GM23338 (cell line): Measurements from ENCODE around the gene MAN2B2. TPM values are rescaled to one million over a fixed set of nuclear protein-coding genes. Genes with fewer than 3 reads are reported as not detected.

Source experiments
- ATAC-seq: fragments of 200-7000 bp; cut with Tn5 transposase; 3 replicates; pipeline ENCODE4 v1.9.1; 2020
- DNase-seq: peaks from one replicate; pipeline ENCODE4 v3.0.0-alpha.2; 2015; ENCODE audit warnings: low spot score
- H2AFZ ChIP-seq: fragments of 200-600 bp; sonication (generic); 2 replicates; pipeline ENCODE4 v1.8.0; 2016; ENCODE audit warnings: antibody characterized with exemption, mild to moderate bottlenecking, moderate library complexity
- H3F3A ChIP-seq: fragments of 200-600 bp; sonication (generic); replicated peaks from 2 replicates; pipeline ENCODE4 v1.8.0; 2017; ENCODE audit warnings: antibody characterized with exemption, mixed run types, low read depth
- H3K27ac ChIP-seq: fragments of 200-600 bp; sonication (generic); 2 replicates; pipeline ENCODE4 v1.6.1; 2016; ENCODE audit warnings: low read depth
- H3K27me3 ChIP-seq: fragments of 200-600 bp; sonication (generic); 2 replicates; pipeline ENCODE4 v1.8.0; 2016; ENCODE audit warnings: mild to moderate bottlenecking, mixed run types, moderate library complexity; ENCODE audit not compliant: insufficient read depth
- H3K36me3 ChIP-seq: fragments of 200-600 bp; sonication (generic); 2 replicates; pipeline ENCODE4 v1.8.0; 2016; ENCODE audit warnings: mild to moderate bottlenecking; ENCODE audit not compliant: insufficient read depth
- H3K4me1 ChIP-seq: fragments of 200-600 bp; sonication (generic); 2 replicates; pipeline ENCODE4 v1.8.0; 2016; ENCODE audit warnings: mild to moderate bottlenecking, moderate library complexity; ENCODE audit not compliant: insufficient read depth
- H3K4me2 ChIP-seq: fragments of 200-600 bp; sonication (generic); 2 replicates; pipeline ENCODE4 v1.7.1; 2017; ENCODE audit warnings: mixed run types
- H3K4me3 ChIP-seq: fragments of 200-600 bp; sonication (generic); 2 replicates; pipeline ENCODE4 v1.6.1; 2016; ENCODE audit warnings: mixed run types
- H3K79me2 ChIP-seq: fragments of 200-600 bp; sonication (generic); replicated peaks from 2 replicates; pipeline ENCODE4 v1.8.0; 2017; ENCODE audit warnings: mild to moderate bottlenecking; ENCODE audit not compliant: insufficient read depth
- H3K9me2 ChIP-seq: fragments of 200-600 bp; sonication (generic); 2 replicates; pipeline ENCODE4 v1.8.0; 2017; ENCODE audit not compliant: insufficient read depth
- H4K20me1 ChIP-seq: fragments of 200-600 bp; sonication (generic); replicated peaks from 2 replicates; pipeline ENCODE4 v1.8.0; 2017; ENCODE audit warnings: mild to moderate bottlenecking; ENCODE audit not compliant: insufficient read depth
- H3K27ac Mint-ChIP-seq: 2 replicates; pipeline ENCODE4 v1.8.0; 2020; ENCODE audit warnings: inconsistent platforms, mild to moderate bottlenecking, moderate library complexity, mixed read lengths
- H3K27me3 Mint-ChIP-seq: 3 replicates; pipeline ENCODE4 v1.8.0; 2022; ENCODE audit warnings: low read depth, mild to moderate bottlenecking, moderate library complexity, mixed read lengths, inconsistent platforms; ENCODE audit not compliant: insufficient read depth, poor library complexity
- H3K36me3 Mint-ChIP-seq: 3 replicates; pipeline ENCODE4 v1.8.0; 2021; ENCODE audit warnings: low read depth, mild to moderate bottlenecking, inconsistent platforms, moderate library complexity, mixed read lengths
- H3K4me1 Mint-ChIP-seq: 3 replicates; pipeline ENCODE4 v1.8.0; 2020; ENCODE audit warnings: mild to moderate bottlenecking, inconsistent platforms, mixed read lengths
- H3K4me3 Mint-ChIP-seq: 3 replicates; pipeline ENCODE4 v1.8.0; 2021; ENCODE audit warnings: moderate library complexity, mild to moderate bottlenecking, inconsistent platforms, mixed read lengths
- H3K9me3 Mint-ChIP-seq: 3 replicates; pipeline ENCODE4 v1.8.0; 2020; ENCODE audit warnings: moderate library complexity, mild to moderate bottlenecking, inconsistent platforms, mixed read lengths
- polyA plus RNA-seq: library from polyadenylated mRNA; unstranded; fragments of >200 nt; fragmentation: Nextera tagmentation; extraction: Ambion mirVana; gene quantifications from 2 replicates; pipeline ENCODE4 v1.2.1, GENCODE V29; 2016
- total RNA-seq: library from RNA; depleted of rRNA; stranded (reverse); fragments of >200 nt; shearing (Covaris generic); gene quantifications from 2 replicates; pipeline ENCODE4 v1.2.3, GENCODE V29; 2014
- TF ChIP-seq, protein P1 (sequence below): IDR thresholded peaks from 2 replicates; pipeline ENCODE4 v1.6.1; 2016; ENCODE audit warnings: antibody characterized with exemption
- TF ChIP-seq, protein P2 (sequence below), 2 experiments: fragments of 200-600 bp in 1 of 2; sonication (generic) in 1 of 2; conservative IDR thresholded peaks; 2 replicates each; pipeline versions ENCODE4 v1.5.1 to v1.6.1; 2016 to 2017; ENCODE audit warnings: antibody characterized with exemption in 2 of 2, low read depth in 2 of 2, mild to moderate bottlenecking in 2 of 2, moderate library complexity in 1 of 2
- TF ChIP-seq, protein P3 (sequence below): fragments of 250-450 bp; sonication (Bioruptor Pico); IDR thresholded peaks from 2 replicates; pipeline ENCODE4 v1.5.0; 2020; ENCODE audit warnings: mild to moderate bottlenecking, moderate library complexity

The MAN2B2 gene
- total and polyA plus RNA-seq, 2 experiments from 2014 or later = 1.6 to 6.9 TPM

DNA sequence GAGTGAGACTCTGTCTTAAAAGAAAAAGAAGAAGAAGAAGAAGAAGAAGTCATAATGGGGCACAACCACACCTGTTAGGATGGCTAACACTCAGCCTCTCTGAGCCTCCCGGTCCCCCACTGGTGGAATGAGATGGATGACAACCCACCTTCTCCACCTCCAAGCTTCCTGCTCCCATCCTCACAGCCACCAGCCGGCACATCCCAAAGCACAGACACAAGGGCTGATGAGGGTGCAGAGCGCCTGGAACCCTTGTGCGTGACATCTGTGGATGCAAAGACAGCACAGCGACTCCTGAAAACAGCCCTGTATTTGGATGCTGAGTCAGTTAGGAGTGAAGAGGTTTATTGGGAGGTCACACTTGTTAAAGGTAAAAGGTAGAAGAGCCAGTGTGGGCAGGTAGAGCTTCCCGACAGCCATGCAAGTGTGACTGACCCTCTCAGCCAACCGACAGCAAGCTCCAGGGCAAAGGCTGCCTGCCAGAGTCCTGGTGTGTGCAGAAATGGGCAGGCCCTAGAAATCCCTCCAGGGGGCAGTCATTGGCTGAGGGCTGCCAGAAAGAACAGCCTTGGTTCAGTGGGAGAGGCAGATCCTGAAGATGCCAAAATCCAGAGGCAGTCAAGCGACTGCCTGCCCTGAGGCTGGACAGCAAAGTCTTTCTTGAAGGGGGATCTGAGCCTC is 26.6 kb upstream of the MAN2B2 start:
- Histone ChIP-seq H3K9me2 (no peaks in the 10 kb centered on the region), H3F3A (no peaks in the 10 kb centered on the region), H3K4me3 (no peak overlapping the region), H3K27ac (no peak overlapping the region), H4K20me1 (no peaks in the 10 kb centered on the region), H3K79me2 (no peaks in the 10 kb centered on the region), H3K4me1 (no peaks in the 10 kb centered on the region), H3K36me3 (no peaks in the 10 kb centered on the region), H3K27me3 (no peaks in the 10 kb centered on the region), H3K4me2 (no peak overlapping the region), H2AFZ (no peak overlapping the region)
- H3K4me3 Mint-ChIP-seq = no peak overlapping the region
- peaks cover 9% of the 10 kb centered on the region; the same call in 2 of the 3 replicates for H3K9me3 Mint-ChIP-seq
- H3K27ac Mint-ChIP-seq = no peak overlapping the region
- TF ChIP-seq, protein P1, sequence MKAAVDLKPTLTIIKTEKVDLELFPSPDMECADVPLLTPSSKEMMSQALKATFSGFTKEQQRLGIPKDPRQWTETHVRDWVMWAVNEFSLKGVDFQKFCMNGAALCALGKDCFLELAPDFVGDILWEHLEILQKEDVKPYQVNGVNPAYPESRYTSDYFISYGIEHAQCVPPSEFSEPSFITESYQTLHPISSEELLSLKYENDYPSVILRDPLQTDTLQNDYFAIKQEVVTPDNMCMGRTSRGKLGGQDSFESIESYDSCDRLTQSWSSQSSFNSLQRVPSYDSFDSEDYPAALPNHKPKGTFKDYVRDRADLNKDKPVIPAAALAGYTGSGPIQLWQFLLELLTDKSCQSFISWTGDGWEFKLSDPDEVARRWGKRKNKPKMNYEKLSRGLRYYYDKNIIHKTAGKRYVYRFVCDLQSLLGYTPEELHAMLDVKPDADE = no peak
- TF ChIP-seq, protein P2, sequence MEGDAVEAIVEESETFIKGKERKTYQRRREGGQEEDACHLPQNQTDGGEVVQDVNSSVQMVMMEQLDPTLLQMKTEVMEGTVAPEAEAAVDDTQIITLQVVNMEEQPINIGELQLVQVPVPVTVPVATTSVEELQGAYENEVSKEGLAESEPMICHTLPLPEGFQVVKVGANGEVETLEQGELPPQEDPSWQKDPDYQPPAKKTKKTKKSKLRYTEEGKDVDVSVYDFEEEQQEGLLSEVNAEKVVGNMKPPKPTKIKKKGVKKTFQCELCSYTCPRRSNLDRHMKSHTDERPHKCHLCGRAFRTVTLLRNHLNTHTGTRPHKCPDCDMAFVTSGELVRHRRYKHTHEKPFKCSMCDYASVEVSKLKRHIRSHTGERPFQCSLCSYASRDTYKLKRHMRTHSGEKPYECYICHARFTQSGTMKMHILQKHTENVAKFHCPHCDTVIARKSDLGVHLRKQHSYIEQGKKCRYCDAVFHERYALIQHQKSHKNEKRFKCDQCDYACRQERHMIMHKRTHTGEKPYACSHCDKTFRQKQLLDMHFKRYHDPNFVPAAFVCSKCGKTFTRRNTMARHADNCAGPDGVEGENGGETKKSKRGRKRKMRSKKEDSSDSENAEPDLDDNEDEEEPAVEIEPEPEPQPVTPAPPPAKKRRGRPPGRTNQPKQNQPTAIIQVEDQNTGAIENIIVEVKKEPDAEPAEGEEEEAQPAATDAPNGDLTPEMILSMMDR (conservative IDR thresholded peaks at IDR 0.05; ENCODE audit: low read depth in 2 of 2) = peak; percentile 46 to 80
- peaks cover 4% of the 10 kb centered on the region; the same call in 2 of the 3 replicates for H3K4me1 Mint-ChIP-seq
- H3K27me3 Mint-ChIP-seq = peaks cover 11% of the 10 kb centered on the region
- no peaks in the 10 kb centered on the region for H3K36me3 Mint-ChIP-seq
- ATAC-seq = peak; percentile 86
- DNase-seq = peak; percentile 75

DNA sequence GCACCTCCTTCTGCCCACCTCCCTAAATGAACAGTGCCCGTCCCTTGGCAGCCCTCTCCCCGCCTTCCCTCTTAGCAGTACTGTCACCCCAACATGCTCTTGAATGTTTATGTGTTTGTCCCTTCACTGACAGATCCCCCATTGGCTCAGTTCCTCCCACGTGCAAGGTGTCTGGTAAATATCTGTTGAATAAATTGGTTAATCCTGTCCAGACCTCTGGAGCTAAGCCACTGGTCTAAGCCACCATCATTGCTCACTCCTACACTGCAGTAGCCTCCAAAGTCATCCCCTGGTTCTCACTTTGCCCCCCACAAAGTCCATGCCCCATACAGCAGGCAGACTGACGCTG is 26.1 kb upstream of the MAN2B2 start:
- H3K79me2 ChIP-seq = no peaks in the 10 kb centered on the region
- peaks cover 4% of the 10 kb centered on the region; the same call in 2 of the 3 replicates for H3K4me1 Mint-ChIP-seq
- no peaks in the 10 kb centered on the region for H3K36me3 ChIP-seq
- H3K36me3 Mint-ChIP-seq = no peaks in the 10 kb centered on the region
- TF ChIP-seq, protein P2 (conservative IDR thresholded peaks at IDR 0.05; ENCODE audit: low read depth in 2 of 2) = peak in 1 of 2 experiments; percentile 3; a peak in 1 of 4 replicates
- TF ChIP-seq, protein P3, sequence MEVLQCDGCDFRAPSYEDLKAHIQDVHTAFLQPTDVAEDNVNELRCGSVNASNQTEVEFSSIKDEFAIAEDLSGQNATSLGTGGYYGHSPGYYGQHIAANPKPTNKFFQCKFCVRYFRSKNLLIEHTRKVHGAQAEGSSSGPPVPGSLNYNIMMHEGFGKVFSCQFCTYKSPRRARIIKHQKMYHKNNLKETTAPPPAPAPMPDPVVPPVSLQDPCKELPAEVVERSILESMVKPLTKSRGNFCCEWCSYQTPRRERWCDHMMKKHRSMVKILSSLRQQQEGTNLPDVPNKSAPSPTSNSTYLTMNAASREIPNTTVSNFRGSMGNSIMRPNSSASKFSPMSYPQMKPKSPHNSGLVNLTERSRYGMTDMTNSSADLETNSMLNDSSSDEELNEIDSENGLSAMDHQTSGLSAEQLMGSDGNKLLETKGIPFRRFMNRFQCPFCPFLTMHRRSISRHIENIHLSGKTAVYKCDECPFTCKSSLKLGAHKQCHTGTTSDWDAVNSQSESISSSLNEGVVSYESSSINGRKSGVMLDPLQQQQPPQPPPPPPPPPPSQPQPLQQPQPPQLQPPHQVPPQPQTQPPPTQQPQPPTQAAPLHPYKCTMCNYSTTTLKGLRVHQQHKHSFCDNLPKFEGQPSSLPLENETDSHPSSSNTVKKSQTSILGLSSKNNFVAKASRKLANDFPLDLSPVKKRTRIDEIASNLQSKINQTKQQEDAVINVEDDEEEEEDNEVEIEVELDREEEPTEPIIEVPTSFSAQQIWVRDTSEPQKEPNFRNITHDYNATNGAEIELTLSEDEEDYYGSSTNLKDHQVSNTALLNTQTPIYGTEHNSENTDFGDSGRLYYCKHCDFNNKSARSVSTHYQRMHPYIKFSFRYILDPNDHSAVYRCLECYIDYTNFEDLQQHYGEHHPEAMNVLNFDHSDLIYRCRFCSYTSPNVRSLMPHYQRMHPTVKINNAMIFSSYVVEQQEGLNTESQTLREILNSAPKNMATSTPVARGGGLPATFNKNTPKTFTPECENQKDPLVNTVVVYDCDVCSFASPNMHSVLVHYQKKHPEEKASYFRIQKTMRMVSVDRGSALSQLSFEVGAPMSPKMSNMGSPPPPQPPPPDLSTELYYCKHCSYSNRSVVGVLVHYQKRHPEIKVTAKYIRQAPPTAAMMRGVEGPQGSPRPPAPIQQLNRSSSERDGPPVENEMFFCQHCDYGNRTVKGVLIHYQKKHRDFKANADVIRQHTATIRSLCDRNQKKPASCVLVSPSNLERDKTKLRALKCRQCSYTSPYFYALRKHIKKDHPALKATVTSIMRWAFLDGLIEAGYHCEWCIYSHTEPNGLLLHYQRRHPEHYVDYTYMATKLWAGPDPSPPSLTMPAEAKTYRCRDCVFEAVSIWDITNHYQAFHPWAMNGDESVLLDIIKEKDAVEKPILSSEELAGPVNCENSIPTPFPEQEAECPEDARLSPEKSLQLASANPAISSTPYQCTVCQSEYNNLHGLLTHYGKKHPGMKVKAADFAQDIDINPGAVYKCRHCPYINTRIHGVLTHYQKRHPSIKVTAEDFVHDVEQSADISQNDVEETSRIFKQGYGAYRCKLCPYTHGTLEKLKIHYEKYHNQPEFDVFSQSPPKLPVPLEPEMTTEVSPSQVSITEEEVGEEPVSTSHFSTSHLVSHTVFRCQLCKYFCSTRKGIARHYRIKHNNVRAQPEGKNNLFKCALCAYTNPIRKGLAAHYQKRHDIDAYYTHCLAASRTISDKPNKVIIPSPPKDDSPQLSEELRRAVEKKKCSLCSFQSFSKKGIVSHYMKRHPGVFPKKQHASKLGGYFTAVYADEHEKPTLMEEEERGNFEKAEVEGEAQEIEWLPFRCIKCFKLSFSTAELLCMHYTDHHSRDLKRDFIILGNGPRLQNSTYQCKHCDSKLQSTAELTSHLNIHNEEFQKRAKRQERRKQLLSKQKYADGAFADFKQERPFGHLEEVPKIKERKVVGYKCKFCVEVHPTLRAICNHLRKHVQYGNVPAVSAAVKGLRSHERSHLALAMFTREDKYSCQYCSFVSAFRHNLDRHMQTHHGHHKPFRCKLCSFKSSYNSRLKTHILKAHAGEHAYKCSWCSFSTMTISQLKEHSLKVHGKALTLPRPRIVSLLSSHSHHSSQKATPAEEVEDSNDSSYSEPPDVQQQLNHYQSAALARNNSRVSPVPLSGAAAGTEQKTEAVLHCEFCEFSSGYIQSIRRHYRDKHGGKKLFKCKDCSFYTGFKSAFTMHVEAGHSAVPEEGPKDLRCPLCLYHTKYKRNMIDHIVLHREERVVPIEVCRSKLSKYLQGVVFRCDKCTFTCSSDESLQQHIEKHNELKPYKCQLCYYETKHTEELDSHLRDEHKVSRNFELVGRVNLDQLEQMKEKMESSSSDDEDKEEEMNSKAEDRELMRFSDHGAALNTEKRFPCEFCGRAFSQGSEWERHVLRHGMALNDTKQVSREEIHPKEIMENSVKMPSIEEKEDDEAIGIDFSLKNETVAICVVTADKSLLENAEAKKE (CRISPR knock-in tag) = no peak
- H3K9me3 Mint-ChIP-seq = peaks cover 9% of the 10 kb centered on the region; the same call in 2 of the 3 replicates
- no peak overlapping the region for H3K4me2 ChIP-seq
- H3K4me3 ChIP-seq = no peak overlapping the region
- H3K9me2 ChIP-seq = no peaks in the 10 kb centered on the region
- H3K4me3 Mint-ChIP-seq = no peak overlapping the region
- no peak overlapping the region for H2AFZ ChIP-seq
- no peak for ATAC-seq
- H3K27me3 ChIP-seq = no peaks in the 10 kb centered on the region
- no peaks in the 10 kb centered on the region for H3K4me1 ChIP-seq
- H3F3A ChIP-seq = no peaks in the 10 kb centered on the region
- no peak for DNase-seq
- H4K20me1 ChIP-seq = no peaks in the 10 kb centered on the region
- H3K27ac ChIP-seq = no peak overlapping the region
- H3K27ac Mint-ChIP-seq = no peak overlapping the region
- peaks cover 11% of the 10 kb centered on the region for H3K27me3 Mint-ChIP-seq
